Transverse colon (tissue), 4 donors: ENCODE results near the gene GPR17. TPM values are rescaled to one million over a fixed set of nuclear protein-coding genes. Genes with fewer than 3 reads are reported as not detected.
A peak's percentile ranks its signal among the peaks of the same experiment; 100 is the strongest.

Source experiments
- DNase-seq: peaks from one replicate; pipeline ENCODE4 v3.0.0-alpha.2; 2019
- H3K27ac ChIP-seq, 4 donors: fragments of 200-600 bp; sonication (generic); 2 replicates each; pipeline ENCODE4 v1.5.1; 2016 to 2018; ENCODE audit warnings: inconsistent platforms in 4 of 4
- H3K27me3 ChIP-seq: fragments of 200-600 bp; sonication (generic); 2 replicates; pipeline ENCODE4 v1.5.1; 2017; ENCODE audit warnings: inconsistent platforms
- H3K36me3 ChIP-seq, 4 donors: fragments of 200-600 bp; sonication (generic); 2 replicates each; pipeline ENCODE4 v1.5.1; 2017 to 2019; ENCODE audit warnings: inconsistent platforms in 4 of 4
- H3K4me1 ChIP-seq, 4 donors: fragments of 200-600 bp; sonication (generic); 2 replicates each; pipeline ENCODE4 v1.5.1; 2017 to 2020; ENCODE audit warnings: inconsistent platforms in 4 of 4
- H3K4me3 ChIP-seq, 4 donors: fragments of 200-600 bp; sonication (generic); 1 replicate in 1 of 4; 2 replicates in 3 of 4; pipeline versions ENCODE4 v1.5.1 to v1.6.1; 2017 to 2019; ENCODE audit warnings: inconsistent platforms in 4 of 4
- H3K9me3 ChIP-seq, 2 donors: fragments of 200-600 bp; sonication (generic); 2 replicates each; pipeline ENCODE4 v1.5.1; 2017 to 2019; ENCODE audit warnings: inconsistent platforms in 2 of 2
- EP300 ChIP-seq: sonication (generic); formaldehyde crosslinking; IDR thresholded peaks from one replicate; pipeline ENCODE4 v1.6.1; 2017; ENCODE audit warnings: antibody characterized with exemption, low read depth
- POLR2A ChIP-seq: fragments of 450-650 bp; IDR thresholded peaks from one replicate; pipeline ENCODE4 v1.6.1; 2016; ENCODE audit warnings: antibody characterized with exemption, mild to moderate bottlenecking, moderate library complexity
- POLR2AphosphoS5 ChIP-seq, 3 donors: sonication (generic); formaldehyde crosslinking; IDR thresholded peaks; one replicate each; pipeline ENCODE4 v1.6.1; 2016; ENCODE audit warnings: antibody characterized with exemption in 3 of 3
- WGBS, 2 donors: methylation state at CpG; one replicate each; pipeline ENCODE4 v1.1.5; 2018; ENCODE audit warnings: low coverage in 1 of 2; 5-methylcytosine and 5-hydroxymethylcytosine counted together
- in situ Hi-C, 4 donors: fragments of 200-750 bp; cut with MboI; loops; one replicate each; pipeline versions ENCODE4 v1.15.0 to v1.15.1; 2017; ENCODE audit warnings: low sequenced_read_pairs in 3 of 4, low pct_ligation_motif_present in 1 of 4, low pct_unique_long_range_greater_than_20kb in 1 of 4
- intact Hi-C: fragments of 100-400 bp; cut with DNase I; formaldehyde crosslinking; loops from one replicate; pipeline ENCODE4 v1.15.1; 2023; ENCODE audit warnings: low total_unique reads
- total RNA-seq, 4 donors: library from RNA; depleted of rRNA; stranded (reverse); fragments of >200 nt; gene quantifications; one replicate each; pipeline ENCODE4 v1.1.0, GENCODE V29; 2016
- TF ChIP-seq, protein P1 (sequence below), 5 experiments: fragments of 200-600 bp in 3 of 5; fragments of 450-650 bp in 2 of 5; sonication (generic) in 3 of 5; IDR thresholded peaks; 1 replicate in 2 of 5; 2 replicates in 3 of 5; pipeline ENCODE4 v1.5.1; 2016 to 2017; ENCODE audit warnings: antibody characterized with exemption in 5 of 5, inconsistent platforms in 3 of 5, mild to moderate bottlenecking in 2 of 5, moderate library complexity in 1 of 5

Gene GPR17
- total RNA-seq, 4 donors from 2014 or later = 0.14 TPM; not detected in 3

GRCh38 chr2:127609031-127609751 lies 36.8 kb upstream of the GPR17 start:
- H3K36me3 ChIP-seq = peaks cover 0 to 16% (median 4%) of the 10 kb centered on the region in 4 donors
- TF ChIP-seq, protein P1, sequence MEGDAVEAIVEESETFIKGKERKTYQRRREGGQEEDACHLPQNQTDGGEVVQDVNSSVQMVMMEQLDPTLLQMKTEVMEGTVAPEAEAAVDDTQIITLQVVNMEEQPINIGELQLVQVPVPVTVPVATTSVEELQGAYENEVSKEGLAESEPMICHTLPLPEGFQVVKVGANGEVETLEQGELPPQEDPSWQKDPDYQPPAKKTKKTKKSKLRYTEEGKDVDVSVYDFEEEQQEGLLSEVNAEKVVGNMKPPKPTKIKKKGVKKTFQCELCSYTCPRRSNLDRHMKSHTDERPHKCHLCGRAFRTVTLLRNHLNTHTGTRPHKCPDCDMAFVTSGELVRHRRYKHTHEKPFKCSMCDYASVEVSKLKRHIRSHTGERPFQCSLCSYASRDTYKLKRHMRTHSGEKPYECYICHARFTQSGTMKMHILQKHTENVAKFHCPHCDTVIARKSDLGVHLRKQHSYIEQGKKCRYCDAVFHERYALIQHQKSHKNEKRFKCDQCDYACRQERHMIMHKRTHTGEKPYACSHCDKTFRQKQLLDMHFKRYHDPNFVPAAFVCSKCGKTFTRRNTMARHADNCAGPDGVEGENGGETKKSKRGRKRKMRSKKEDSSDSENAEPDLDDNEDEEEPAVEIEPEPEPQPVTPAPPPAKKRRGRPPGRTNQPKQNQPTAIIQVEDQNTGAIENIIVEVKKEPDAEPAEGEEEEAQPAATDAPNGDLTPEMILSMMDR (IDR thresholded peaks at IDR 0.05) = no peak
- TF ChIP-seq EP300 (no peak), POLR2A (no peak), POLR2AphosphoS5 (IDR thresholded peaks at IDR 0.05) (no peak)

DNA sequence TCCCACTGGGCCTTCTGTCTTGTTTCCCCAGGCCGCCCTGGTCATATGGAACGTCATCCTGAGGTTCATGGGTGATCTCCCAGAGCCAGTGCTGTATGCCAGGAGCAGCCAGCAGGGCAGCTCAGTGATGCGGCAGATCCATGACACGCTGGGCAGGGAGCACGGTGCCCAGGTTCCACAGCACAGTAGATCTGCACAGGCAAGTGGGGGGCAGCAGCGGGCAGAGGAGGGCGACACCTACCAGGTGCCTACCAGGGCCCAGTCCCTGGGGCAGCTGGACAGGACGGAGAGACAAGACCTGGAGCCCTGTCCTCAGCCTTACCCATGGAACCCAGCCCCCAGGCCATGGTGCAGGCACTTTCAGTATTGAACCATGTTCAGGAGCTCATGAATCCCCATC lies 36.1 kb upstream of the GPR17 start:
- WGBS, 2 donors = 93% methylated on average over 8 of the region's 8 CpGs; no CpG with 5 or more reads in 1 of the 2 donors
- DNase-seq = no peak

More at GRCh38 chr2:127609031-127609751, 36.8 kb upstream of the GPR17 start:
- Histone ChIP-seq H3K27me3 (no peaks in the 10 kb centered on the region), H3K4me3 (no peak overlapping the region), H3K4me1 (no peaks in the 10 kb centered on the region), H3K27ac (no peak overlapping the region), H3K9me3 (peaks cover 0 to 9% of the 10 kb centered on the region in 2 donors)
- intact Hi-C loops = no loop called here
- no peak for DNase-seq
- in situ Hi-C loops = no loop called here
- 80 to 93% methylated on average over 1 to 24 of the region's 24 CpGs for WGBS, 2 donors

DNA sequence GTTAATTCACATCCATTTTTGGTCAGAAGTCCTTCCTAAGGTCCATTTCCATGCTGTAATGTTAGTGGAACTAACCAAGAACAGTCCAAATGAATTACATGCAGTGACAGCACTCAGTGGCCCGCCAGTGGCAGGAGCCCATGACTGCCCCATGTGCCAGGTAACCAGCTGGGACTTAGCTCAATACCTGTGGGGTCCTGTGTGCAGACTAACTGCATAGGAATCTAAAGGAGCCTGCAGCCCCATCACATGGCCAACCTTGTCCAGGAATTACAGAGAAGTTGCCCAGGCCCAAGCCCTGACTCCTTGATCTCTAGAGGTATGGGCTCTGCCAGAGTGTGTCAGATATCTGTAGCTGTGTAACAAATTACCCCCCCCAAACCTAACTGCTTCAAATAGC lies 35.4 kb upstream of the GPR17 start:
- in situ Hi-C loops (no loop called here), intact Hi-C loops (no loop called here)
- TF ChIP-seq POLR2AphosphoS5 (IDR thresholded peaks at IDR 0.05) (no peak), POLR2A (no peak), EP300 (no peak)
- TF ChIP-seq, protein P1 (IDR thresholded peaks at IDR 0.05) = no peak
- DNase-seq = peak; percentile 6
- Histone ChIP-seq H3K36me3 (peaks cover 0 to 16% (median 4%) of the 10 kb centered on the region in 4 donors), H3K4me3 (no peak overlapping the region), H3K27me3 (no peaks in the 10 kb centered on the region), H3K9me3 (peaks cover 0 to 9% of the 10 kb centered on the region in 2 donors), H3K4me1 (no peaks in the 10 kb centered on the region), H3K27ac (no peak overlapping the region)
- WGBS, 2 donors = 73% methylated on average over 1 of the region's 1 CpG; no CpG with 5 or more reads in 1 of the 2 donors

More for the DNA sequence above, 36.1 kb upstream of the GPR17 start:
- no peak overlapping the region for H3K4me3 ChIP-seq
- TF ChIP-seq EP300 = no peak
- no peak for TF ChIP-seq POLR2AphosphoS5 (IDR thresholded peaks at IDR 0.05)
- no peak for TF ChIP-seq POLR2A
- TF ChIP-seq, protein P1 (IDR thresholded peaks at IDR 0.05) = no peak
- H3K4me1 ChIP-seq = no peaks in the 10 kb centered on the region
- intact Hi-C loops (no loop called here), in situ Hi-C loops (no loop called here)
- no peaks in the 10 kb centered on the region for H3K27me3 ChIP-seq
- no peak overlapping the region for H3K27ac ChIP-seq
- peaks cover 0 to 9% of the 10 kb centered on the region in 2 donors for H3K9me3 ChIP-seq
- H3K36me3 ChIP-seq = peaks cover 0 to 16% (median 4%) of the 10 kb centered on the region in 4 donors

DNA sequence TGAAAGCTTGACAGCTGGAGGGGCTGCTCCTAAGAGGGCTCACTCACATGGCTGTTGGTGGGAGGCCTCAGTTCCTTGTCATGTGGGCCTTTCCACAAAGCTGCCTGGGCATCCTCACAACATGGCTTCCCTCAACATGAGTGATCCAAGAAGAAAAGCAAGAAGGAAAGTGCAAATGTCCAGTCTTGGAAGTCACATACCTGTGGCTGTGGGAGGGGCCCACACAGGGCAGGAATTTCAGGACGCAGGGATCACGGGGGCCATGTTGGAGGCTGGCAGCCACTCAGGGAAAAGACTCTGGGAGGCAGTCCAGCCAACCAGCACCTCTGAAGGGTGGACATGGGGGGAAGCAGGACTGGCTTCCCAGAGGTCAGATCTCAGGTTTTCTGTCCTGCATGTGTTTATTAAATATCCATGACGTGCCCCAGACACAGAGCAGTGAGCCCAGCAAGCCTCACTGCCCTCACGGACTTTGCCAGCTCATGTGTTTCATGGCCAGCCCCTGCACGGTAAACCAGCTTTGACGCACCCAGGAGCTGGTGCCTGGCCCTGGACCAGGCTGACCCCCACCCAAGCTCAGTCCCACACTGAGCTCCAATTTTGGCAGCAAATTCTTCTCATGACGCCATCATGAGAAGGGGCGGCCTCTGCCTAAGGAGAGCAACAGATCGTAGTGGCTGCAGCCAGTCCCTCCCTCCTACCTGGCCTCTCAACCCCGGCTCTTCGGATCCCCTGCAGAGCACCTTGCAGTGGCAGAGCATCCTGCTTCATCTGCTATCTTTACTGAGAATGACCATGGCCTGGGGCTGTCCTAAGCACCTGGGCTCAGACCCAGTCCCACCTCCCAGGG lies 34.7 kb upstream of the GPR17 start:
- peak; percentile 6 for DNase-seq
- in situ Hi-C loops = no loop called here
- WGBS, 2 donors = 90% methylated on average over 10 of the region's 11 CpGs; no CpG with 5 or more reads in 1 of the 2 donors
- intact Hi-C loops = no loop called here
- H3K27me3 ChIP-seq = no peaks in the 10 kb centered on the region
- H3K9me3 ChIP-seq = peaks cover 0 to 9% of the 10 kb centered on the region in 2 donors
- no peak overlapping the region for H3K27ac ChIP-seq
- no peaks in the 10 kb centered on the region for H3K4me1 ChIP-seq
- peaks cover 0 to 16% (median 4%) of the 10 kb centered on the region in 4 donors for H3K36me3 ChIP-seq
- TF ChIP-seq, protein P1 (IDR thresholded peaks at IDR 0.05) = no peak
- TF ChIP-seq POLR2A = no peak
- TF ChIP-seq POLR2AphosphoS5 (IDR thresholded peaks at IDR 0.05) = no peak
- TF ChIP-seq EP300 = no peak
- H3K4me3 ChIP-seq = no peak overlapping the region
